Breast epithelium (tissue), 4 donors: ENCODE measurements around the gene MAL. TPM values are rescaled to one million over a fixed set of nuclear protein-coding genes. Genes with fewer than 3 reads are reported as not detected.

Experiments used
- DNase-seq, 2 donors: peaks; one replicate each; pipeline ENCODE4 v3.0.0-alpha.2; 2019; ENCODE audit warnings: low spot score in 2 of 2
- H3K27ac ChIP-seq, 2 donors: fragments of 200-600 bp; sonication (generic) in 1 of 2; one replicate each; pipeline ENCODE4 v1.5.1; 2016 to 2019; ENCODE audit warnings: mild to moderate bottlenecking in 1 of 2
- H3K27me3 ChIP-seq, 2 donors: fragments of 200-600 bp; sonication (generic) in 1 of 2; one replicate each; pipeline versions ENCODE4 v1.5.1 to v1.6.0; 2017 to 2019; ENCODE audit warnings: control low read depth in 1 of 2, mild to moderate bottlenecking in 1 of 2
- H3K36me3 ChIP-seq: fragments of 200-600 bp; one replicate; pipeline ENCODE4 v1.5.1; 2019
- H3K4me1 ChIP-seq, 2 donors: fragments of 200-600 bp; sonication (generic); one replicate each; pipeline ENCODE4 v1.5.1; 2016 to 2019; ENCODE audit warnings: control low read depth in 1 of 2
- H3K4me3 ChIP-seq, 3 donors: fragments of 200-600 bp; sonication (generic); 1 replicate in 2 of 3; 2 replicates in 1 of 3; pipeline ENCODE4 v1.5.1; 2016 to 2019; ENCODE audit warnings: mild to moderate bottlenecking in 3 of 3, moderate library complexity in 2 of 3
- H3K9me3 ChIP-seq, 2 donors: fragments of 200-600 bp; sonication (generic) in 1 of 2; one replicate each; pipeline ENCODE4 v1.5.1; 2016 to 2019; ENCODE audit warnings: control low read depth in 1 of 2
- CTCF ChIP-seq, 3 donors: fragments of 450-650 bp; IDR thresholded peaks; one replicate each; pipeline ENCODE4 v1.5.1; 2016 to 2017; ENCODE audit warnings: antibody characterized with exemption in 3 of 3, mild to moderate bottlenecking in 3 of 3, moderate library complexity in 3 of 3
- POLR2A ChIP-seq: fragments of 450-650 bp; IDR thresholded peaks from one replicate; pipeline ENCODE4 v1.6.1; 2016; ENCODE audit warnings: antibody characterized with exemption, mild to moderate bottlenecking, moderate library complexity
- POLR2AphosphoS5 ChIP-seq, 3 donors: sonication (generic); formaldehyde crosslinking; IDR thresholded peaks; one replicate each; pipeline ENCODE4 v1.6.1; 2017; ENCODE audit warnings: antibody characterized with exemption in 3 of 3
- intact Hi-C: fragments of 100-400 bp; cut with DNase I; formaldehyde crosslinking; loops from one replicate; pipeline ENCODE4 v1.15.1; 2023; ENCODE audit warnings: low total_unique reads
- total RNA-seq, 3 donors: library from RNA; depleted of rRNA; stranded (reverse); fragments of >200 nt; gene quantifications; one replicate each; pipeline ENCODE4 v1.1.0, GENCODE V29; 2016

MAL gene
- total RNA-seq, 3 donors from 2014 or later: 0.32 to 2.3 TPM; not detected in 1

GRCh38 chr2:95042472-95043271 lies 17.2 kb downstream of the MAL start:
- Histone ChIP-seq H3K9me3 (no peaks in the 10 kb centered on the region), H3K27ac (no peak overlapping the region), H3K4me1 (peaks cover 0 to 4% of the 10 kb centered on the region in 2 donors), H3K4me3 (no peak overlapping the region), H3K27me3 (no peaks in the 10 kb centered on the region), H3K36me3 (no peaks in the 10 kb centered on the region)
- TF ChIP-seq POLR2A (no peak), POLR2AphosphoS5 (IDR thresholded peaks at IDR 0.05) (no peak), CTCF (IDR thresholded peaks at IDR 0.05) (no peak)
- no peak for DNase-seq
- intact Hi-C loops: no loop called here

- TF ChIP-seq POLR2AphosphoS5 (IDR thresholded peaks at IDR 0.05) (no peak), CTCF (IDR thresholded peaks at IDR 0.05) (no peak), POLR2A (no peak)
- no peak overlapping the region for H3K4me3 ChIP-seq
- H3K27me3 ChIP-seq: no peaks in the 10 kb centered on the region
- no peak overlapping the region for H3K27ac ChIP-seq
- no peaks in the 10 kb centered on the region for H3K9me3 ChIP-seq
- intact Hi-C loops: no loop called here
- peaks cover 0 to 4% of the 10 kb centered on the region in 2 donors for H3K4me1 ChIP-seq
- DNase-seq: peak; percentile 63 to 70
- H3K36me3 ChIP-seq: no peaks in the 10 kb centered on the region
These were observed 18.0 kb downstream of the MAL start for GRCh38 chr2:95043300-95044093.

GRCh38 chr2:95044601-95045000 lies 19.1 kb downstream of the MAL start:
- no peak for DNase-seq
- intact Hi-C loops: no loop called here

GRCh38 chr2:95046371-95047112 lies 21.0 kb downstream of the MAL start:
- TF ChIP-seq POLR2A: no peak
- TF ChIP-seq CTCF (IDR thresholded peaks at IDR 0.05): no peak
- TF ChIP-seq POLR2AphosphoS5 (IDR thresholded peaks at IDR 0.05): no peak
- intact Hi-C loops: no loop called here
- Histone ChIP-seq H3K36me3 (no peaks in the 10 kb centered on the region), H3K27ac (no peak overlapping the region), H3K4me1 (peaks cover 0 to 4% of the 10 kb centered on the region in 2 donors), H3K27me3 (no peaks in the 10 kb centered on the region), H3K4me3 (no peak overlapping the region), H3K9me3 (no peaks in the 10 kb centered on the region)
- DNase-seq: no peak

More at GRCh38 chr2:95044601-95045000, 19.1 kb downstream of the MAL start:
- H3K36me3 ChIP-seq: no peaks in the 10 kb centered on the region
- TF ChIP-seq POLR2AphosphoS5 (IDR thresholded peaks at IDR 0.05) (no peak), POLR2A (no peak), CTCF (IDR thresholded peaks at IDR 0.05) (no peak)
- no peak overlapping the region for H3K4me3 ChIP-seq
- no peak overlapping the region for H3K27ac ChIP-seq
- no peaks in the 10 kb centered on the region for H3K9me3 ChIP-seq
- peaks cover 0 to 4% of the 10 kb centered on the region in 2 donors for H3K4me1 ChIP-seq
- H3K27me3 ChIP-seq: no peaks in the 10 kb centered on the region
